Activated CD8-positive, alpha-beta memory T cell treated with anti-CD3 and anti-CD28 coated beads, Interleukin-2, amount 50 U/mL, for 24 hours (primary cell): Measurements from ENCODE around the gene XRCC1.
A peak's percentile ranks its signal among the peaks of the same experiment; 100 is the strongest.
"Not testable (repeated sequence)": the region's sequence is repeated elsewhere in the genome, so short reads cannot be mapped to it uniquely, and the experiment has no call there.

ENCODE experiments used
- DNase-seq: peaks from one replicate; pipeline ENCODE4 v3.0.0-alpha.2; 2020; ENCODE audit errors: extremely low read depth

XRCC1 gene

DNA sequence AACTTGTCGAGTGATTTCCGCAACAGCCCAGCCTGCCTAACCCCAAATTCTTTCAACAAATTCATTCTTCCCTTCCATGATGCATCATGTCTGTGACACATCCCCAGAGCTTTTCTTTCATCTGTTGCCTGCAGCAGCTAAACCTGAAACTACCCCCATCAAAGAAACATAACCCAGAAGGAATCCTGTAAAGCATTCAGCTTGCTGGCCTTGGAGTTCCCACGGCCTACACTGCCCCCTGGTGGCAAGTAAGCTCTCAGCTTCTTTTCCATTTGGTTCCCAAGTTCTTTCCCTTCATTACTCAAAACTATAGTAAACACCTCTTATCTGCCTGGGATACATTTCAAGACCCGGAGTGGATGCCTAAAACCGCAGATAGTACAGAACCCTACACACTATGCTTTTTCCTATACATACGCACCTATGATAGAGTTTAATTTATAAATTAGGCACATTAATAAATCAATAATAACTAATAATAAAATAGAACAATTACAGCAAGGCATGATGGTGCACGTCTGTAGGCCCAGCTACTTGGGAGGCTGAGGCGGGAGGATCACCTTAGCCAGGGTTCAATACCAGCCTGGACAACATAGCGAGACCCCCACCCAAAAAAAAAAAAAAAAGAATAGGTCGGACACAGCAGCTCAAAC is 55.8 kb downstream of the XRCC1 start:
- DNase-seq: no peak

DNA sequence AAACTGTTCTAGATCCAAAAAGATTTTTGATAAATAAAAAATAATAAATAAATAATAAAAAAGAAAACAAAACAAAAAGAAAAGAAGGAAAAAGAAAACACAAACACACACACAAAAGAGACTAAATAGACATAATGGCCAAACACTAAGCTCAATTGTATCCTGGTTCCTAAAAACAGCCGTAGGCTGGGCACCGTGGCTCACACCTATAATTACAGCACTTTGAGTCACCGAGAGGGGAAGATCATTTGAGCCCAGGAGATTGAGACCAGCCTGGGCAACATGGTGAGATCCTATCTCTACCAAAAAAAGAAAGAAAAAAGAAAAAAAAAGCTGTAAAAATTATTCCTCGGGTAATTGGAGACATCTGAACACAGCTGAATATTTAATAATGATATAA is 57.3 kb downstream of the XRCC1 start:
- DNase-seq: no peak

- DNase-seq: not testable (repeated sequence)
Measured at GRCh38 chr19:43512399-43512798, 62.9 kb downstream of the XRCC1 start.

DNA sequence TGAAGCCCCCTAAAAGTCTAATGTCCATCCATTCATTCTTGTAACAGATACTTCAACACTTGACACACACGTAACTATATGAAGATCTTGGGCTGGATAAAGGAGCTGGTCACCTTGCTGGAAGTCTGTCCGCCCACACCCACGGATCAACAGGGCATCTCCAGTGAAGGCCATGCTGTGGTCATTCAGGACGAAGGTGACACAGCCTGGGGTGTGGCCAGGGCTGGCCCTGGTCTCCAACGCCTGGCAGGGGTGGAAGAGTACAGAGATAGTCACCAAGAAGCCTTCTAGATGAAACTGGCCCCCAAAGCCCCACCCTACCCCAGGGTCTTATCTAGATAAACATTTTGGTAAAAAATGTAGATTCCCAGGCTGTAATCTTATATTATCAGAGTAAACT is 64.0 kb downstream of the XRCC1 start:
- no peak for DNase-seq

- no peak for DNase-seq
Measured at GRCh38 chr19:43510713-43511112, 64.6 kb downstream of the XRCC1 start.

DNA sequence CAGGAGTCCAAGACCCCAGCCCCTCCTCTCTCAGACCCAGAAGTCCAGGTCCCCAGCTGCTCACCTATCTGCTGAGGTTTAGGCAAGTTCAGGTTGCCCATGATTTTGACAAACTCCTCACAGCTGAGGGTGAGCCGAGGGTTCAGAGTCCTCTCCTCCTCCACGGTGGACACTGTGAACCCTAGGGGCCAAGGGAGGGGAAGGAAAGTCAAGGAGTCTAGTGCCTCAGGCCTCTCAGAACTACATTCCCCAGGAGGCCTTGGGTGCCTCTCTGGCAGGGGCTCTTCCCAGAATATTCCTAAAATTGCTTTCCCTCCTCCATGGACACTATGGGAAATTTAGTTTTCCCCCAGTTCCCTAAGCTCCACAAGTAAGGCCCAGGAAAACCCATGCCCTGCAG is 67.4 kb downstream of the XRCC1 start:
- DNase-seq: no peak

DNA sequence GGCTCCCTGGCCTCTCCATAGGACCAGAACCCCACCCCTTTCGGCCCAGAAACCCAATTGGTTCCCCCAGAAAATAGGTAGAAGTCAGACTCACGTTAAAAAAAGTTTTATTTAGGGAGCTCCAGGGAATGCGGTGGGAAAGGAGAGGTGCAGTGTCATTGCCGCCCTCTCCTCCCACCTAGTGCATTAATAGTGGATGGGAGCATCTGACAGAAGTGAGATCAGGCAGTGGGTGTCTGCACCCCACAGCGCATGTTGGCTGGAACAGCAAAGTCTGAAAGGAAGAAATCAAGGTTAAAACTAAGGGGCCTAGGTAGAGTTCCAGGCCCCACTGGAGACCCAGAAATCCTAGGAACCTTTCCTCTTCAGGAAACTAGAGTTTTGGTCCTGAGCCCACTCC is 68.7 kb downstream of the XRCC1 start:
- DNase-seq: no peak

DNA sequence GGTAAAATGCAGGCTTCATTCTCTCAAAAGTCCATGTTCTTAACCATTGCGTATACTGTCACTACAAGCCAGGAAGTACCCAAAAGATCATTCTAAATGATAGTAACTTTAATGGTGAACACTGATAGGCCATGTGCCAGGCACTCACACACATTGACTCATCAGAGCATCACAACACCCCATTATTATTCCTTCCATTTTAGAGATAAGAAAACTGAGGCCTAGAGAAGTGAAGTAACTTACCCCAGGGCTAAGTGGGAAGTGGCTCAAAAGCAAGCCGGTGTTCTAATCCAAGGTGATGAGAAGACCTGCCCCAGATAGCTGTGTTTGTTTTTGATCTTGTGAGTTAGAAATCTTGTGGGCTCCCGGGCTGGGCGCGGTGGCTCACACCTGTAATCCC is 69.4 kb downstream of the XRCC1 start:
- no peak for DNase-seq

GRCh38 chr19:43505186-43505456 is 70.2 kb downstream of the XRCC1 start:
- no peak for DNase-seq

GRCh38 chr19:43504426-43505185 is 70.7 kb downstream of the XRCC1 start, which contains the start of gene PHLDB3:
TSS of gene PHLDB3 (minus strand) at chr19:43504746. CDS start at chr19:43504118, 628 bp downstream.
- DNase-seq: no peak

DNA sequence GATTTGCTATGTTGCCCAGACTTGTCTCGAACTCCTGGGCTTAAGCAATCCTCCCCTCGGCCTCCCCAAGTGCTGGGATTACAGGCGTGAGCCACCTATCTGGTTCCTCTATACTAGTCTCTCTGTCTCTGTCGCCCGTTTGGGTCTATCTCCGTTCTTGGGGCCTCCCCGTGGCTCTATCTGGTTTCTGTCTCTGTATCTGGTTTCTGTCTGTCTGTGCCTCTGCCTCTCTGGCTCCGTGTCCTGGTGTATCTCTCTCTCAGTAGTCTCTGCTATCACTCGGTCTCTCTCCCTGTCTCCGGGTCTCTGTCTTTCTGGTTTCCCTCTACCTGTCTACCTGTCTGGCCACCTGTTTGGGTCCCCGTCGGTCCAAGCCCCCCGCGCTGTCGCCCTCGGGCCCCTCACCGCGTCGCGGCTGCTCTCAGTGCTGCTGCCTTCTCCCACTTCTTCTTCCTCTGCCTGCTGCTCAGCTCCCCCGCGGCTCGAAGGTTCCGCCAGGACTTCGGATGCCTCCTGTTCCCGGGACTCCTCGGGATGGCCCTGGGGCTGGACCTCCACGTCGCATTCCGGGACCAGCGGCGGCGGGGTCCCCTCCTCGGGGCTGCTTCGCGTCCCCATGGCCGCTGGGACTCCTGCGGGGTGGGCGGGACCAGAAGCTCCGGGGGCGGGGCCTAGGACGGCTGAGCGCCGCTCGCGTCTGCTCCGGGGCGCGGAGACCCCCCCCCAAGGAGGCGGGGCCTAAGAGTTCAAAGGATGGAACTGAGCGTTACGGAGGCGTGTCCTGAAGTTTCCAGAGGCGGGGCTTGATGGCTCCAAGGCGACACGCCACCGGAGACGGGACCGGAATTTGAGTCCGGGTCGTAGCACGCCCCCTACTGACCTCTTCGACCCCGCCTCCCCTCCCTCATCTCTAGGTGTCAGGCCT is 71.6 kb downstream of the XRCC1 start:
- DNase-seq: peak; percentile 96

DNA sequence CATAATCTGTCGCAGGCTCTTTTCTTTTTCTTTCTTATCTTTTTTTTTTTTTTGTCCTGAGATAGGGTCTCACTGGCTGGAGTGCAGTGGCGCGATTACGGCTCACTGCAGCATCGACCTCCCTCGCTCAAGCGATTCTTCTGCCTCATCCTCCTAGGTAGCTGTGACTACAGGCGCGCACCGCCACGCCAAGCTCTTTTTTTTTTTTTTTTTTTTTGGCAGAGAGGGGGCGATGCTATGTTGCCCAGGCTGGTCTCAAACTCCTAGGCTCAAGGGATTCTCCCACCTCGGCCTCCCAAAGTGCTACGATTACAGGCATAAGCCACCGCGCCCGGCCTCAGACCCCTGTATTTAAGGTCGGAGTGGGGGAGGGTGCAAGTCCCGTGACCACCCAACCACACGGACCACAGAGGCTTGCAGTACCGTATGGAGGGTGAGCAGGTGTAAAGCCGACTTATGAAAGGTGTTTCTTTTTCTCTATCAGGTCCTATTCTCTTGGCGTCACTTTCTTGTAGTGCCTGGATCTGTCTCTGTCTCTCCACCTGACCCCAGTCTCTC is 72.8 kb downstream of the XRCC1 start:
- no peak for DNase-seq

DNA sequence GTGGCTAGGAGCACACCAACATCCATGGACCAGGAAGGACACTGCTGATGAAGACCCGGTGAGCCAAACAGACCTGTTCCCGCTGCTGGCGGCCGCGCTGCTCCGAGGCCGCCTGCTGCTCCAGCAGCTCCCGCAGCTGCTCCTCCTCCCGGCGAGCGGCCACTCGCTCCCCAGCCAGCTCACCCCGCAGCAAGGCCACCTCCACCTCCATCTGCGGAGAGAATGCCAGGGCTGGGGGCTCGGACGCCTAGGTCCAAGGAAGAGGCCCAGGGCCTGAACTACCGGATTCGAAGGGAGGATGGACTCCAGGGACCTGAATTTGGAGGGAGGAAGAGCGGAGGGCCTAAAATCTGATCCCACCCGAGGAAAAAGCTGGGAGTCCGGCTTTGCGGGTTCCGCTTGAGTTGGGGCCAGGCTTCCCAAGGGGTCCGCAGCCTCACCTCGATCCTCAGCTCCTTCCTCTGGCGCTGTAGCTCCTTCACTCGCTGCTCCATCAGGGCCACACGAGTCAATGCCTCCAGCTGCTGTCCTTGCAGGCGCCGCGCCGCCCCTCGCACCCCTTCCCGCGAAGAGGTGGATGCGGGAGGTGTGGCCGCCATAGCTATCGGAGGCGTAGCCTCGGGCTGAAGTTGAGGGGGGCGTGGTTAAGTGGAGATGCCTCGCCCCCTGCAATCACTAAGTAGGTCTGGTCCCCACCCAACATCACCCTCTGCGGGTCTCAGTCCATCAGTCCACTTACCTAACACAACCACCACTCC is 73.5 kb downstream of the XRCC1 start:
- DNase-seq: no peak

DNA sequence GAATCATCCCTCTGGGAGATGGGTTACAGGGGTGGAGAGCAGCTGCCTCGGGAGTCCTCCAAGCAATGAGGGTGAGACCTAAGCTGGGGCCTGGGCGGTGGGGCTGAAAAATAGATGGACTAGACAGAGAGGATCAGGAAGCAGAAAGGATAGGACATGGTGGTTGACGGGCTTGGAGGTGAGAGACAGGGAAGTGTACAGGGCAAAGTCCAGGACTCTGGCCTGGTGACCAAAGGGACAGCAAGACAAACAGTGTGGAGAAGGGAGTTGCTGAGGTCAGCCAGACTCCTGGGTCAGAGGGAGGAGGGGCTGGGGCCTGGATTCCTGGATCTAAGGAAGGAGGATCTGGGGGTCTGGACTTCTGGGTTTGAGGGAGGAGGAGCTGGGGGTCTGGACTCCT is 76.3 kb downstream of the XRCC1 start:
- no peak for DNase-seq

GRCh38 chr19:43498233-43498842 is 77.0 kb downstream of the XRCC1 start:
- DNase-seq: no peak

DNA sequence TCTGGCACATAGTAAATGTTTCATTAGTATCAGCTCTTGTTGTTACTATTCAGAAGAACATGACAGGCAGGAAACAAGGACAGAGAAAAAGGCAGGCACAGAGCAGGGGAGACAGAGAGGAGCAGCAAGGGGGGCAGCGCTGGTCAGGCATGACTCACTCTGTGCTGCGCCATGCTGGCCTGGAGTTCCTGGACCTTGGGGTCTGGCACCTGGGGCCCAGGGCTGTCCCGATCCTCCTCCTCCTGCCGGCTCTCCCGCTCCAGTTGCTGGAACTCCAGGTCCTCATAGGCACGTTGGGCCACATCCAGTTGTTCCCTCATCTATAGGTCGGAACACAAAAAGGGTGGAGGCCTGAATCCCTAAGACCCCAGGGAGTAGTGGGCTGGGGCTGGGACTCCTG is 78.4 kb downstream of the XRCC1 start:
- DNase-seq: no peak

DNA sequence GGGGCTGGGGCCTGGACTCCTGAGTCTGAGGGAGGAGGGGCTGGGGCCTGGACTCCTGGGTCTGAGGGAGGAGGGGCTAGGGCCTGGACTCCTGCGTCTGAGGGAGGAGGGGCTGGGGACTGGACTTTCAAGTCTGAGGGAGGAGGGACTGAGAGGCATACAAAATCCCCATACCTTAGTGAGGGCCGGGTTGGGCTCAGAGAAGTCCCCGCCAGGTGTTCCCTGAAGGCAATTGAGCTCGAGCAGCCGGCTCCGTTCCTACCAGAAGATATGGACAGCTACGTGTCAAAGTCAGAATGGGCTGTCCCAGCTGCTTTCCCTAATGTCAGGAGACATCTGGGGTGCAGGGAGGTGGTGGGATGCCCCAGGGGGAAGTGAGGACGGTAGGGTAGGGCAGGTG is 80.2 kb downstream of the XRCC1 start:
- DNase-seq: no peak
